Astrocyte (in vitro differentiated cells and primary cell): Measurements from ENCODE around the gene RASGEF1C. TPM values are rescaled to one million over a fixed set of nuclear protein-coding genes. Genes with fewer than 3 reads are reported as not detected.

Experiments
- DNase-seq: peaks from one replicate; pipeline ENCODE4 v3.0.0-alpha.2; 2010; ENCODE audit warnings: low read depth
- FAIRE-seq: peaks from 2 replicates; lab custom pipeline; 2011; peaks lifted over from hg19 to GRCh38; lab: Jason Lieb, UNC
- H2AFZ ChIP-seq: 2 replicates; pipeline ENCODE4 v1.6.0; 2012; ENCODE audit warnings: low read depth, low read length, inconsistent platforms
- H3K27ac ChIP-seq: 2 replicates; pipeline ENCODE4 v1.5.1; 2011; ENCODE audit warnings: low read depth, low read length, inconsistent platforms
- H3K27me3 ChIP-seq: 2 replicates; pipeline ENCODE4 v1.6.0; 2011; ENCODE audit warnings: low read length, inconsistent platforms; ENCODE audit not compliant: insufficient read depth
- H3K36me3 ChIP-seq: 2 replicates; pipeline ENCODE4 v1.5.1; 2011; ENCODE audit warnings: low read length, inconsistent platforms; ENCODE audit not compliant: insufficient read depth
- H3K4me1 ChIP-seq: 2 replicates; pipeline ENCODE4 v1.5.1; 2011; ENCODE audit warnings: low read length, inconsistent platforms; ENCODE audit not compliant: insufficient read depth
- H3K4me2 ChIP-seq: 2 replicates; pipeline ENCODE4 v1.6.0; 2012; ENCODE audit warnings: low read length, inconsistent platforms
- H3K4me3 ChIP-seq: 2 replicates; pipeline ENCODE4 v1.5.1; 2011; ENCODE audit warnings: low read depth, mild to moderate bottlenecking, low read length, inconsistent platforms; ENCODE audit not compliant: insufficient read depth
- H3K79me2 ChIP-seq: 2 replicates; pipeline ENCODE4 v1.6.0; 2012; ENCODE audit warnings: mild to moderate bottlenecking, low read length, inconsistent platforms; ENCODE audit not compliant: insufficient read depth
- H3K9ac ChIP-seq: 2 replicates; pipeline ENCODE4 v1.6.0; 2012; ENCODE audit warnings: mild to moderate bottlenecking, low read length, inconsistent platforms
- H3K9me3 ChIP-seq: 2 replicates; pipeline ENCODE4 v1.5.1; 2012; ENCODE audit warnings: low read depth, mild to moderate bottlenecking, low read length, inconsistent platforms; ENCODE audit not compliant: insufficient read depth
- H4K20me1 ChIP-seq: 2 replicates; pipeline ENCODE4 v1.6.0; 2012; ENCODE audit warnings: low read length, inconsistent platforms; ENCODE audit not compliant: insufficient read depth
- H3K27ac Mint-ChIP-seq: one replicate; pipeline ENCODE4 v1.8.0; 2021; ENCODE audit warnings: mild to moderate bottlenecking, mixed read lengths; ENCODE audit not compliant: unreplicated experiment
- H3K27me3 Mint-ChIP-seq: one replicate; pipeline ENCODE4 v1.8.0; 2021; ENCODE audit warnings: low read depth, mixed read lengths; ENCODE audit not compliant: unreplicated experiment
- H3K36me3 Mint-ChIP-seq: one replicate; pipeline ENCODE4 v1.8.0; 2021; ENCODE audit warnings: low read depth, mixed read lengths; ENCODE audit not compliant: unreplicated experiment
- H3K4me1 Mint-ChIP-seq: one replicate; pipeline ENCODE4 v1.8.0; 2021; ENCODE audit warnings: low read depth, mixed read lengths; ENCODE audit not compliant: unreplicated experiment
- H3K4me3 Mint-ChIP-seq: one replicate; pipeline ENCODE4 v1.8.0; 2021; ENCODE audit warnings: mild to moderate bottlenecking, moderate library complexity, mixed read lengths; ENCODE audit not compliant: unreplicated experiment
- H3K9me3 Mint-ChIP-seq: one replicate; pipeline ENCODE4 v1.8.0; 2021; ENCODE audit warnings: mild to moderate bottlenecking, mixed read lengths; ENCODE audit not compliant: unreplicated experiment
- CTCF ChIP-seq: IDR thresholded peaks from 2 replicates; pipeline ENCODE4 v1.5.1; 2011; ENCODE audit warnings: low read depth, mild to moderate bottlenecking, inconsistent platforms, low read length, moderate library complexity; ENCODE audit not compliant: insufficient read depth
- EZH2 ChIP-seq: IDR thresholded peaks from 2 replicates; pipeline ENCODE4 v1.6.1; 2012; ENCODE audit warnings: mild to moderate bottlenecking, low read length, inconsistent platforms; ENCODE audit not compliant: insufficient read depth
- total RNA-seq: library from RNA; stranded (reverse); gene quantifications from 2 replicates; pipeline ENCODE4 v1.2.1, GENCODE V29; 2021

The RASGEF1C gene
- total RNA-seq, 1 donor from 2014 or later: 0.41 TPM

GRCh38 chr5:180162304-180162661 lies 46.7 kb downstream of the RASGEF1C start:
- Mint-ChIP-seq H3K27me3 (peaks cover 13% of the 10 kb centered on the region), H3K27ac (no peak overlapping the region), H3K4me3 (no peak overlapping the region), H3K36me3 (no peaks in the 10 kb centered on the region), H3K4me1 (no peaks in the 10 kb centered on the region), H3K9me3 (peaks cover 2% of the 10 kb centered on the region)
- DNase-seq: no peak
- Histone ChIP-seq H4K20me1 (no peaks in the 10 kb centered on the region), H3K27ac (no peak overlapping the region), H3K4me2 (no peak overlapping the region), H2AFZ (no peak overlapping the region), H3K4me3 (no peak overlapping the region), H3K79me2 (no peaks in the 10 kb centered on the region), H3K36me3 (no peaks in the 10 kb centered on the region), H3K9ac (no peak overlapping the region), H3K9me3 (no peaks in the 10 kb centered on the region), H3K4me1 (no peaks in the 10 kb centered on the region), H3K27me3 (peaks cover 6% of the 10 kb centered on the region)
- FAIRE-seq: no peak
- no peak for TF ChIP-seq EZH2
- no peak for TF ChIP-seq CTCF

GRCh38 chr5:180161420-180162303 lies 47.3 kb downstream of the RASGEF1C start:
- no peaks in the 10 kb centered on the region for H3K36me3 ChIP-seq
- no peak for FAIRE-seq
- no peak overlapping the region for H3K27ac ChIP-seq
- peaks cover 13% of the 10 kb centered on the region for H3K27me3 Mint-ChIP-seq
- H3K9me3 Mint-ChIP-seq: peaks cover 2% of the 10 kb centered on the region
- H3K79me2 ChIP-seq: no peaks in the 10 kb centered on the region
- no peak overlapping the region for H2AFZ ChIP-seq
- H3K36me3 Mint-ChIP-seq: no peaks in the 10 kb centered on the region
- no peak overlapping the region for H3K9ac ChIP-seq
- H3K27ac Mint-ChIP-seq: no peak overlapping the region
- H3K4me2 ChIP-seq: no peak overlapping the region
- DNase-seq: no peak
- no peak overlapping the region for H3K4me3 Mint-ChIP-seq
- H3K4me3 ChIP-seq: no peak overlapping the region
- H3K9me3 ChIP-seq: no peaks in the 10 kb centered on the region
- TF ChIP-seq CTCF (no peak), EZH2 (no peak)
- H3K4me1 ChIP-seq: no peaks in the 10 kb centered on the region
- H3K27me3 ChIP-seq: peaks cover 6% of the 10 kb centered on the region
- no peaks in the 10 kb centered on the region for H4K20me1 ChIP-seq
- H3K4me1 Mint-ChIP-seq: no peaks in the 10 kb centered on the region

GRCh38 chr5:180160789-180161188 lies 48.2 kb downstream of the RASGEF1C start:
- DNase-seq (no peak), FAIRE-seq (no peak)
- H3K4me3 ChIP-seq: no peak overlapping the region
- Mint-ChIP-seq H3K36me3 (no peaks in the 10 kb centered on the region), H3K9me3 (peaks cover 2% of the 10 kb centered on the region), H3K27ac (no peak overlapping the region), H3K4me1 (no peaks in the 10 kb centered on the region), H3K4me3 (no peak overlapping the region), H3K27me3 (peaks cover 13% of the 10 kb centered on the region)
- peaks cover 6% of the 10 kb centered on the region for H3K27me3 ChIP-seq
- H4K20me1 ChIP-seq: no peaks in the 10 kb centered on the region
- no peak overlapping the region for H3K9ac ChIP-seq
- TF ChIP-seq CTCF: no peak
- TF ChIP-seq EZH2: no peak
- H3K4me2 ChIP-seq: no peak overlapping the region
- no peaks in the 10 kb centered on the region for H3K4me1 ChIP-seq
- no peaks in the 10 kb centered on the region for H3K36me3 ChIP-seq
- no peaks in the 10 kb centered on the region for H3K9me3 ChIP-seq
- no peak overlapping the region for H3K27ac ChIP-seq
- no peaks in the 10 kb centered on the region for H3K79me2 ChIP-seq
- H2AFZ ChIP-seq: no peak overlapping the region
